Measurements from ENCODE around the gene PRM2.
A peak's percentile ranks its signal among the peaks of the same experiment; 100 is the strongest.

The PRM2 gene

DNA sequence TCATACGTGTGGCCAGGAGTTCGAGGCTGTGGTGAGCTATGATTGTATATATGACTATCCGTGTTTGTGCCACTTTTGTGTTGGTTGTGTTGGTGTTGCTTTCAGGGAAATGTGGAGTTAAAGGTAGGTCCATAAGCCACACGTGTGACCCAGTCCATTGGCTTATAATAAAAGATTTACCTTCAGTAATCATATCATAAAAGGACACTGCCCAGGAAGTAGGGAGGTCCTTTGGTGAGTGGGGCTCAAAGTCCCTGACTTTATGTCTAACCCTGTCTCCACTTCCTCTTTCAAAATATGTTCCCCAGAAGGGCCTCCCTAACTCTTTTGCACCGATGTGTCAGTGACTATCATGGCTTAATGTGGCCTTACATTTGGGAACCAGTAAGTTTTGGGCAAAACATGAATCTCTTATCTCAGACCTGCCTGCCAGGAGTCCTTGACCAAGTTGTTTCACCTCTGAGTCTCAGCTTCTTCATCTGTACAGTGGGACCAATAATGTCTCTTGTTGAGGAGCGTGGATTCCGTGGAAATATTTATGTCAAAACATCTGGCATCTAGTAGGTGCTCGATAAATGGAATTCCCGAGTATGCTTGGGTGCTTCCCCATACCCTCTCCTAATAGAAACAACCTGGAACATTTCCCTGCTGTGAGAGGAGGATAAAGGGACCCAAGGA is 12.0 kb downstream of the PRM2 start:
- Histone ChIP-seq H3K9me3 (ENCODE audit: insufficient read depth, low read depth, low read length) (no peaks in the 10 kb centered on the region), H3K36me3 (ENCODE audit: insufficient read depth, low read depth, low read length) (no peaks in the 10 kb centered on the region), H3K9ac (ENCODE audit: low read depth, low read length) (no peak overlapping the region), H3K27ac (ENCODE audit: low read length) (no peak overlapping the region), H3K27me3 (ENCODE audit: insufficient read depth, low read length) (no peaks in the 10 kb centered on the region), H3K4me3 (ENCODE audit: low read length) (no peak overlapping the region), H3K4me1 (ENCODE audit: insufficient read depth, low read length) (peaks cover 5% of the 10 kb centered on the region; the same call in 1 of the 2 replicates)

DNA sequence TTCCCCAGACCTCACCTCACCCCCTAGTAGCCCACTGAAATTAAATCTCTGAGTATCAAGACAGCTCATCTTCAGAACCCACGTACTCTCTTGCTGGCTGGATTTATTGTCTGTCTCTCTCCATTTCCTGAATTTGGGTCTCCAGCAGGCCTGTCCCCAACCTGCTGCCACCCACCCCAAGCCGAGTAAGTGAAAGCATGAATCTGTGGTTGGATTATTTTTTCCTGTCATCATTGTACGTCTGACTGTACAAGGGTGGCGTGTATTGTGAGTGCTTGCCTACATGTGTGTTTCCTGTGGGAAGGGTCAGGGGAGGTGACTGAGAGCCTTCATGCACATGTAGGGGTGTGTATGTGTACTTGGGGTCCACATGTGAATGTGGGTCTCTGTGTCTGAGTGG is 12.5 kb downstream of the PRM2 start:
- no peaks in the 10 kb centered on the region for H3K27me3 ChIP-seq (ENCODE audit: insufficient read depth, low read length)
- H3K9ac ChIP-seq (ENCODE audit: low read depth, low read length): no peak overlapping the region
- peaks cover 5% of the 10 kb centered on the region; the same call in 1 of the 2 replicates for H3K4me1 ChIP-seq (ENCODE audit: insufficient read depth, low read length)
- H3K9me3 ChIP-seq (ENCODE audit: insufficient read depth, low read depth, low read length): no peaks in the 10 kb centered on the region
- no peak overlapping the region for H3K4me3 ChIP-seq (ENCODE audit: low read length)
- no peaks in the 10 kb centered on the region for H3K36me3 ChIP-seq (ENCODE audit: insufficient read depth, low read depth, low read length)
- H3K27ac ChIP-seq (ENCODE audit: low read length): no peak overlapping the region

DNA sequence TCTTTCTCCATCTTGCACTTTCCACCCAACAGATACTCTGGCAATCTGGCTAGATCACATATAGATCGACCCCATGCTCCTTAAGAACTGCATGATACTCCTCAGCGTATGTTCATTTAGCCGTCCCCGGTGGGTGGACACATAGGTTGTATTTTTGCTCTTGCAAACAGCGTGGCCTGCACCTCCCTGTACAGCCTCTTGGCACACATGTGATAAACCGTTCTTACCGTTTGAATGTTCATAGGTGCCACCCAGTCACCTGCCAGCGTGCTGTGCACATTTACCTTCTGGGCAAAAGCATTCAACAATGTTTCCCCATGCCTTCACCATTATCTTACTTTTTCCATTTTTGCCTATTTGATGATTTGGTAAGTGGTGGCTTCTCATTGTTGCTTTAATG is 13.4 kb downstream of the PRM2 start:
- Histone ChIP-seq H3K9me3 (ENCODE audit: insufficient read depth, low read depth, low read length) (no peaks in the 10 kb centered on the region), H3K36me3 (ENCODE audit: insufficient read depth, low read depth, low read length) (no peaks in the 10 kb centered on the region), H3K4me1 (ENCODE audit: insufficient read depth, low read length) (peaks cover 5% of the 10 kb centered on the region; the same call in 1 of the 2 replicates)

DNA sequence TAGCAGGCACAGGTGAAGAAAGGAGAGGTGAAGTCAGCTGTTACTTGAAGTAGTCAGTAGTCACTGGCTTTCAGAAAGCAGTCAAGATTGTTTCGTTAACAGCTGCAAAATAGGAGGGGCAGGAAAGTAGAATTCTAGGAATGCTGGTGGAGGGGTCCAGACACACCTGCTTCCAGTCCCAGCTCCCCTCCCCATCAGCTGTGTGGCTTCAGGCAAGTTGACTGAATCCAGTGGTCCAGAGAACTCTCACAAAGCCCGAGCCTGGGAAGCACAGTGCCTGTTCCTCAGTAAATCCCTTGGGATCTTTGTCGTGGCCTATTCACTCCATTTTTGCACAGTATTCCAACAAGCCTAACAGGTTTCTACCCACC is 15.7 kb downstream of the PRM2 start:
- Histone ChIP-seq H3K9ac (ENCODE audit: low read depth, low read length) (no peak overlapping the region), H3K9me3 (ENCODE audit: insufficient read depth, low read depth, low read length) (no peaks in the 10 kb centered on the region), H3K27ac (ENCODE audit: low read length) (no peak overlapping the region), H3K4me1 (ENCODE audit: insufficient read depth, low read length) (peaks cover 5% of the 10 kb centered on the region; the same call in 1 of the 2 replicates), H3K36me3 (ENCODE audit: insufficient read depth, low read depth, low read length) (no peaks in the 10 kb centered on the region), H3K27me3 (ENCODE audit: insufficient read depth, low read length) (peaks cover 7% of the 10 kb centered on the region; the same call in 1 of the 2 replicates), H3K4me3 (ENCODE audit: low read length) (no peak overlapping the region)

More for the DNA sequence above, 13.4 kb downstream of the PRM2 start:
- Histone ChIP-seq H3K4me3 (ENCODE audit: low read length) (no peak overlapping the region), H3K9ac (ENCODE audit: low read depth, low read length) (no peak overlapping the region), H3K27me3 (ENCODE audit: insufficient read depth, low read length) (no peaks in the 10 kb centered on the region), H3K27ac (ENCODE audit: low read length) (no peak overlapping the region)

DNA sequence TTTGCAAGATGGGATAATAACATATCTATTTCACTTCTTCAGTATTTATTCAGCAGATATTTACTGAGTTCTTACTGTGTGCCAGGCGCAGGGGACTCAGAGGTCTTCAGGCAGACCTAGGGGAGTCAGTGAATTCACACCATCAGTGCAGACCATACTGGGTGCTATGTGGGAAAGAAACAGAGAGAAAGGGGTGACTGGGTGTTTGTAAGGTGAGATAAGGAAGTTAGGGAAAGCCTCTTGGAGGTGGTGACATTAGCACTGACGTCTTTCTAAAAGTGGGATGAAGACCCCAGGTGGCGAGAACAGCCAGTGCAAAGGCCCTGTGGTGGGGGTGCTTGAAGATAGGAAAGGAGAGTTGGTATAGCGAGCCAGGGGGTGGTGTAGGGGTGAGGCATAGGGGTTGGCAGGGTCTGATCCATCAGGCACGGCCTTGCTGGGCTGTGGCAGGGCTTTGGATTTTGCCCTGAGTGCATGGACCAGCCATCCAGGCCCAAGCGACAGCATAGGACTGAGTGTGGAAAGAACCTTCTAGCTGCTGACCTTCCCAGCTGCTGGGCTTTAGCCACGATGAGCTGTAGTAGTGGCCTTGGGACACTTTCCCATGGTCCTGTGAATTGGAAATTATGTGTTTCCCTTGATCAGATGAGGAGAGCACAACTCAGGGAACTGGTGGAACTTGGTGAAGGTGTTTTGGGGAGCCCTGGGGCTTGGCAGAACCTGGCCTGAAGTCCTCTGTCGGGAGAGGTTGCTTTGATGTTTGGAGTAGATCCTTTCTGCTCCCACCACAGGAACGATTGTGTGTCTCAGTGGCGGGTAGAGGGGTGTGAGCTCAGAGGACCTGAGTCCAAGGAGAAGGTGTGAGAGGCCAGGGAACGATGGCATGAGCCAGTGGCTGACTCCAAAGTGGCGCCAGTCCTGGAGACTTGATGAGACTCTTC is 16.4 kb downstream of the PRM2 start:
- Histone ChIP-seq H3K4me3 (ENCODE audit: low read length) (no peak overlapping the region), H3K27ac (ENCODE audit: low read length) (no peak overlapping the region), H3K4me1 (ENCODE audit: insufficient read depth, low read length) (peaks cover 5% of the 10 kb centered on the region; the same call in 1 of the 2 replicates), H3K27me3 (ENCODE audit: insufficient read depth, low read length) (peaks cover 7% of the 10 kb centered on the region; the same call in 1 of the 2 replicates), H3K9me3 (ENCODE audit: insufficient read depth, low read depth, low read length) (no peaks in the 10 kb centered on the region), H3K9ac (ENCODE audit: low read depth, low read length) (no peak overlapping the region), H3K36me3 (ENCODE audit: insufficient read depth, low read depth, low read length) (no peaks in the 10 kb centered on the region)

DNA sequence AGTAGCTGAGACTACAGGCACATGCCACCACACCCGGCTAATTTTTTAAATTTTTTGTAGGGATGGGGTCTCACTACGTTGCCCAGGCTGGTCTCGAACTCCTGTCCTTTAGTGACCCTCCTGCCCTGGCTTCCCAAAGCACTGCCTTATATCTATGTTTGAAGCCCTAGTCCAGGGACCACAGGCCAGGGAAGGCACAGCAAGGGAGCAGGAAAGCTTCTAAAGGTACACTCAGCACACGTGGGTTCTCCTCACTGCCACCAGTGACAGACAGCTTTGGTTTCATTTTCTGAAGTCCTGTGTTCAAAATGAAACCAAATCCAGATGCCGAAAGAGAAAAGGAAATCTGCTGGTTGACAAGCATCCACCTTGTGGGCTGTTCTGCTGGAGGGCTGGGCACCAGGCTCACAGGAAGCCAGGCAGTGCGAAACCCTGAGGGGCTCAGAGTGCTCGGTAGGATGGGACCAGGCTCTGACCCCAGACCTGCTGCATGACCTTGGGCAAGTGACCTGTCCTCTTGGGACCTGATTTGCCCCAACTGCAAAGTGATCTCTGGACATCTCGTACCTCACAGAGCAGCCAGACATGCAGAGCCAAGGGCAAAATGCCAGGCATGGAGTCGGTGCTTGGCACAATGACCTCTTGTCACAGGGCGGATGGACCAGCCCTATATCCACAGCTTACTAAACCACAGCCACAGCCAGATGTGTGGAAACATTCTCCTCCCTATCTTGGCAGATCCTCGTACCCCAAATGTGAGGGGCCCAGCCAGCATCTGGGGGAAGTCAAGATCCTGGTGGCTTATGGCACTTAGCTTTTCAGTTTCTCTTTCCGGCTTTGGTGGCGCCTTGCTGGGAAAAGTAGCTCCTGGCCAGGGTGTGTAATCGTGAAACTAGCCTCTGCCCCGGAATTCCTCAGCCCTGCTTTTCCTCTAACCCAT is 17.5 kb downstream of the PRM2 start:
- H3K27me3 ChIP-seq (ENCODE audit: insufficient read depth, low read length): peaks cover 12% of the 10 kb centered on the region; the same call in 1 of the 2 replicates
- H3K27ac ChIP-seq (ENCODE audit: low read length): no peak overlapping the region
- H3K9me3 ChIP-seq (ENCODE audit: insufficient read depth, low read depth, low read length): no peaks in the 10 kb centered on the region
- peaks cover 2% of the 10 kb centered on the region for H3K36me3 ChIP-seq (ENCODE audit: insufficient read depth, low read depth, low read length)
- no peak overlapping the region for H3K4me3 ChIP-seq (ENCODE audit: low read length)
- H3K4me1 ChIP-seq (ENCODE audit: insufficient read depth, low read length): peaks cover 7% of the 10 kb centered on the region; the same call in 1 of the 2 replicates
- H3K9ac ChIP-seq (ENCODE audit: low read depth, low read length): no peak overlapping the region

DNA sequence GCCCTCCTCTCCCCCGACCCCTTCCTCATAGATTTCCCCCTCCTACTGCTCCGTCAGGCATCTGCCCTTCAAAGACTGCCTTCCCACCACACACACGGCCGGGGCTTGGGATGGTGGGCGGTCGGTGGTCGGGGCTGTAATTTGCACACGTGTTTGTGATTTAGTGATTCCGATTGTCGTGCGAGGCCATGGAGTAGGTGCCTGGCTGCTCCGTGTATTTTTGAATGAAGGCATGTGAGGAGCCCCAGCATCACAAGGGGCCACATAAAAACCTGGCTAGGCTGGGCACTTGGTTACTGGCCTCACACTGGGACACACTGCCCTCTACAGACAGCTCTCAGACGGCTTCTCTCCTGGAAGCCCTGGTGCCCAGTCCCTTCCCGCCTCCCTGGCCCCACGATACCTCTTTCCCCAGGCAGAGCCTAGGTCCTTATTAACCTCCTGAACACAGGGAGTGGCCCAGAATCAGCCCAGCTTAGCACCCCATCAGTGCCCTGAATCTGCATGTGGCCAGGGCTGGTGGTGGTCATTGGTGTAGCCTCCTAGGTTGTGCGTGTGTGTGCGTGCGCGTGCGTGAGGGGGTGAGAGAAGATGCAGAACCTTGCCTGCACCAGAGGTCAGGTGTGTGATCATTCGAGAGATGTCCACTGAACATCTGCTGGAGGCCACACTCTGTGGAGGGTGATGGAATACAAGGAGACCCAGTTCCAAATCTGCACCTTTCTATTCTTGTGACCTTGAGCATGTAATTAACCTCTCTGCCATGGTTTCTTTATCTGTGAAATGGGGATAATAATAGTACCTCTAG is 18.9 kb downstream of the PRM2 start:
- Histone ChIP-seq H3K9me3 (ENCODE audit: insufficient read depth, low read depth, low read length) (no peaks in the 10 kb centered on the region), H3K4me1 (ENCODE audit: insufficient read depth, low read length) (peaks cover 8% of the 10 kb centered on the region; the same call in 1 of the 2 replicates), H3K9ac (ENCODE audit: low read depth, low read length) (peak overlapping the region; percentile 68; the same call in 1 of the 2 replicates), H3K27me3 (ENCODE audit: insufficient read depth, low read length) (peaks cover 12% of the 10 kb centered on the region; the same call in 1 of the 2 replicates), H3K4me3 (ENCODE audit: low read length) (peak overlapping the region; percentile 81), H3K27ac (ENCODE audit: low read length) (no peak overlapping the region), H3K36me3 (ENCODE audit: insufficient read depth, low read depth, low read length) (peaks cover 17% of the 10 kb centered on the region)

DNA sequence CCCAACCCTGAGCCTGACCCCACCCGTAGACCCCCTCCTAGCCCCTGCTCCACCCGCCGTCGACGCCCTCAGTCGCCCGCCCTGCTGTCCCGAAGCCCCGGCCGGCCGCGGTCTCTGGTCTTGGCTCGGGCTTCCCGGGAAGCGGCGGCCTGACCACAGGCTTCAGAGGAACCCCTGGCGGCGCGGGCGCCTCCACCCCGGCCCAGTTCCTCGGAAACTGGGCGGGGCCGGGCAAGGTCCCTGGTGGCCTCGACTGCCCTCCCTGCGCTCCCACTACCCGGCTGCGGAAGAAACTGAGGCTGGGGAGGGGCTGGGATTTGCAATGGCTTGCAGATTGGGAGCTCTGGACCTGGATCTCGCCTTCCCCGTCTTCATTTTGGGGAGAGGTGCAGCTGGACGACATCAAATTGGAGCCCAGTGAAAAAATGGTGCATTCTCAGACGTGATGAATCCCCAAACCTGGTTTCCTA is 19.6 kb downstream of the PRM2 start:
- Histone ChIP-seq H3K4me3 (ENCODE audit: low read length) (peak overlapping the region; percentile 81), H3K9ac (ENCODE audit: low read depth, low read length) (peak overlapping the region; percentile 68; the same call in 1 of the 2 replicates), H3K27me3 (ENCODE audit: insufficient read depth, low read length) (peaks cover 12% of the 10 kb centered on the region; the same call in 1 of the 2 replicates), H3K27ac (ENCODE audit: low read length) (no peak overlapping the region), H3K36me3 (ENCODE audit: insufficient read depth, low read depth, low read length) (peaks cover 18% of the 10 kb centered on the region), H3K4me1 (ENCODE audit: insufficient read depth, low read length) (peaks cover 8% of the 10 kb centered on the region; the same call in 1 of the 2 replicates), H3K9me3 (ENCODE audit: insufficient read depth, low read depth, low read length) (no peaks in the 10 kb centered on the region)

DNA sequence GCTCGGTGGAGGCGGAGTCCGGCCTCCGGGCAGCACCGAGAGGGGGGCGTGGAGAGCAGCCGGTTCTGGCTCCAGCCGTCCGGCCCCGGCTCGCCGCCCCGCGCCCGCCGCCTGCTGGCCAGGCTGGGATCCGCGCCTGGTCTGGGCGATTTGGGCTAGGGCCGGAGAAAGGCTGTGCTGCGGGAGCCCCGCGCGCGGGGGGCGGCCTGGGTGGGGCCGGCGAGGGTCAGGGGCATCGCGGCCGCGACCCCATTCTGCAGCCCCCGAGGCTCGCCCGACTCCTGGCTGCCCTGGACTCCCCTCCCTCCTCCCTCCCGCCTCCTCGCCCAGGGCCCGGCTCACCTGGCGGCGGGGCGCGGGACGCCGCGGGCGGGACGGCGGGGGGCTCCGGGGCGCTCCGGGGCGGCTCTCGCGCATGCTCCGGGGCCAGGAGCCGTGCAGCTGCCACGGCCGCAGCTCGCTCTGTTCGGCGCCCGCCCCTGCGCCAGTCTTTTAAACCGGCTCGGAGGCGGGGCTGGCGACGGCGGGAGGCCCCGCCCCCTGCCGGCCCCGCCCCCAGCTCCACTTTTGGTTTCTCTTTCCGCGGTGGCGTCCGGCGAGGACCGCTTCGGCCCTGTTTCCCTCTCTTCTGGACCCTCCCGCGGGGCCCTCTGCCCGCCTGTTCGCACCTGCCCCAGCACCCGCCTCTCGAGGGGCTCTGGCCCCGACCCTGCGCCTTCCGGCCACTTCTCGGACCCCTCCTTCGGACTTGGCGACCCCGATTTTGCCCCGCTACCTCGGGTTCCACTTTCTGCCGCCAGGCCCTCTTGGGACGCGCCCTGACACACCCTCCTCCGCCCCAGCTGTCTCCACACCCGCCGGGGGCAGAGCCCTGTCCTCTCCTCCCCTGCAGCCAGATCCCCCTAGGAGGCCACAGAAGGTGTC is 20.3 kb downstream of the PRM2 start, which contains the start of gene SOCS1:
TSS of gene SOCS1 (minus strand) at position 468 of the 924 bp plus-strand sequence. CDS start 726 bp downstream, outside the sequence.
- Histone ChIP-seq H3K9ac (ENCODE audit: low read depth, low read length) (peak within 1 kb of the TSS; percentile 71; the same call in 1 of the 2 replicates), H3K27me3 (ENCODE audit: insufficient read depth, low read length) (peaks cover 12% of the 10 kb centered on the region; the same call in 1 of the 2 replicates), H3K4me1 (ENCODE audit: insufficient read depth, low read length) (peaks cover 8% of the 10 kb centered on the region; the same call in 1 of the 2 replicates), H3K9me3 (ENCODE audit: insufficient read depth, low read depth, low read length) (no peaks in the 10 kb centered on the region), H3K4me3 (ENCODE audit: low read length) (peak within 1 kb of the TSS; percentile 81), H3K36me3 (ENCODE audit: insufficient read depth, low read depth, low read length) (peaks cover 18% of the 10 kb centered on the region), H3K27ac (ENCODE audit: low read length) (no peak within 1 kb of the TSS)
